ENCODE results near the gene RASL12.
"Not testable (repeated sequence)": the region's sequence is repeated elsewhere in the genome, so short reads cannot be mapped to it uniquely, and the experiment has no call there.

The RASL12 gene

GRCh38 chr15:65094294-65094995, 26.7 kb upstream of the RASL12 start:
- no peaks in the 10 kb centered on the region for H3K4me1 ChIP-seq (ENCODE audit: insufficient read depth, low read length, poor library complexity, severe bottlenecking)
- no peaks in the 10 kb centered on the region for H3F3A ChIP-seq (ENCODE audit: low read depth)
- no peak overlapping the region for H2AFZ ChIP-seq (ENCODE audit: low read length)
- H3K79me2 ChIP-seq (ENCODE audit: insufficient read depth, low read length): no peaks in the 10 kb centered on the region
- no peak overlapping the region for H3K4me3 ChIP-seq (ENCODE audit: low read length, poor library complexity, severe bottlenecking)
- no peaks in the 10 kb centered on the region for H3K27me3 ChIP-seq (ENCODE audit: insufficient read depth, low read length, poor library complexity, severe bottlenecking)
- H3K9ac ChIP-seq (ENCODE audit: low read depth, low read length, poor library complexity, severe bottlenecking): no peak overlapping the region
- TF ChIP-seq EZH2phosphoT487 (IDR thresholded peaks at IDR 0.05; ENCODE audit: borderline replicate concordance) (no peak), CTCF (conservative IDR thresholded peaks at IDR 0.05; ENCODE audit: low read length) (no peak)
- H3K36me3 ChIP-seq (ENCODE audit: insufficient read depth, low read length): no peaks in the 10 kb centered on the region
- H4K20me1 ChIP-seq (ENCODE audit: insufficient read depth, low read length, poor library complexity, severe bottlenecking): no peaks in the 10 kb centered on the region
- no peak overlapping the region for H3K4me2 ChIP-seq (ENCODE audit: low read depth, low read length, poor library complexity, severe bottlenecking)
- no peaks in the 10 kb centered on the region for H3K9me2 ChIP-seq (replicated peaks; ENCODE audit: low read depth, low read length)
- H3K9me3 ChIP-seq (ENCODE audit: insufficient read depth, low read depth, low read length): no peaks in the 10 kb centered on the region

GRCh38 chr15:65093793-65094170, 26.0 kb upstream of the RASL12 start:
- not testable (repeated sequence) for H3K36me3 ChIP-seq (ENCODE audit: insufficient read depth, low read length); H3K27me3 ChIP-seq (ENCODE audit: insufficient read depth, low read length, poor library complexity, severe bottlenecking)

GRCh38 chr15:65092911-65093792, 25.4 kb upstream of the RASL12 start:
- Histone ChIP-seq H3K9me3 (ENCODE audit: insufficient read depth, low read depth, low read length) (no peaks in the 10 kb centered on the region), H3K9me2 (replicated peaks; ENCODE audit: low read depth, low read length) (no peaks in the 10 kb centered on the region), H3K4me2 (ENCODE audit: low read depth, low read length, poor library complexity, severe bottlenecking) (no peak overlapping the region), H3K4me3 (ENCODE audit: low read length, poor library complexity, severe bottlenecking) (no peak overlapping the region), H3K27me3 (ENCODE audit: insufficient read depth, low read length, poor library complexity, severe bottlenecking) (no peaks in the 10 kb centered on the region), H3K4me1 (ENCODE audit: insufficient read depth, low read length, poor library complexity, severe bottlenecking) (no peaks in the 10 kb centered on the region), H4K20me1 (ENCODE audit: insufficient read depth, low read length, poor library complexity, severe bottlenecking) (no peaks in the 10 kb centered on the region), H2AFZ (ENCODE audit: low read length) (no peak overlapping the region), H3K36me3 (ENCODE audit: insufficient read depth, low read length) (no peaks in the 10 kb centered on the region), H3K9ac (ENCODE audit: low read depth, low read length, poor library complexity, severe bottlenecking) (no peak overlapping the region), H3K79me2 (ENCODE audit: insufficient read depth, low read length) (no peaks in the 10 kb centered on the region), H3F3A (ENCODE audit: low read depth) (no peaks in the 10 kb centered on the region)
- TF ChIP-seq CTCF (conservative IDR thresholded peaks at IDR 0.05; ENCODE audit: low read length): no peak
- no peak for TF ChIP-seq EZH2phosphoT487 (IDR thresholded peaks at IDR 0.05; ENCODE audit: borderline replicate concordance)

More at GRCh38 chr15:65093793-65094170, 26.0 kb upstream of the RASL12 start:
- H3F3A ChIP-seq (ENCODE audit: low read depth); H3K79me2 ChIP-seq (ENCODE audit: insufficient read depth, low read length); H3K4me2 ChIP-seq (ENCODE audit: low read depth, low read length, poor library complexity, severe bottlenecking); H3K9me3 ChIP-seq (ENCODE audit: insufficient read depth, low read depth, low read length); H4K20me1 ChIP-seq (ENCODE audit: insufficient read depth, low read length, poor library complexity, severe bottlenecking); H2AFZ ChIP-seq (ENCODE audit: low read length); H3K4me1 ChIP-seq (ENCODE audit: insufficient read depth, low read length, poor library complexity, severe bottlenecking); H3K4me3 ChIP-seq (ENCODE audit: low read length, poor library complexity, severe bottlenecking); H3K9ac ChIP-seq (ENCODE audit: low read depth, low read length, poor library complexity, severe bottlenecking); H3K9me2 ChIP-seq (replicated peaks; ENCODE audit: low read depth, low read length): not testable (repeated sequence)

All from Loucy (cell line).